T47D (cell line): ENCODE measurements around the gene TGFBR1.
"Not testable (repeated sequence)": the region's sequence is repeated elsewhere in the genome, so short reads cannot be mapped to it uniquely, and the experiment has no call there.

Source experiments
- DNase-seq, 2 experiments: peaks; one replicate each; pipeline versions ENCODE4 v3.0.0 to v3.0.0-alpha.2; 2011 to 2012; ENCODE audit warnings: low read depth in 1 of 2, low spot score in 1 of 2
- JUND ChIP-seq: IDR thresholded peaks from 2 replicates; pipeline ENCODE4 v1.6.1; 2012; ENCODE audit warnings: low read depth
- in situ Hi-C: cut with HindIII; loops from 2 replicates; pipeline ENCODE4 v1.10.0; 2016; ENCODE audit warnings: low sequenced_read_pairs, low pct_unique_long_range_greater_than_20kb

Gene TGFBR1

DNA sequence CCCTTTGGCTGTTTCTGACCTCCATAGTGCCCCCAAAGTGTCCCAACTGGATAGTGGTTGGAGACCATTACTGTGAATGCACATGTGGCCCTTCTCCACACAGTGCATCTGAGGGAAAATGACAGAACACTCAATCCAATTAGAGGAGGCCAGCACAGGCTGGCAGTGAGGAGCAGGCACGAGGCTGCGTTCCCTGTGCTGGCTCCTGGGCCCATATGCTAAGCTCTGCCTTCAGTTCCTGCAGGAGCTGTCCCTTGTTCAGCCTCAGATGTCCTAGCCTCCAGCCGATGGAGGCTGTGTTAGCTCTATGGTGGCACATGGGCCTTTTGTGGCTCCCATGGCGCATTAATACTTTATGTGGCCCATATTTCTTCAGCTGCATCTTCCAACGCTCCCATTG is 81.0 kb downstream of the TGFBR1 start:
- DNase-seq, result no peak
- TF ChIP-seq JUND, result no peak
- in situ Hi-C loops, result no loop called here

GRCh38 chr9:99187311-99187710 is 82.4 kb downstream of the TGFBR1 start:
- in situ Hi-C loops, result no loop called here
- DNase-seq, result no peak
- no peak for TF ChIP-seq JUND

- no peak for DNase-seq
- in situ Hi-C loops, result no loop called here
- no peak for TF ChIP-seq JUND
These were observed 84.3 kb downstream of the TGFBR1 start for GRCh38 chr9:99189186-99189585.

DNA sequence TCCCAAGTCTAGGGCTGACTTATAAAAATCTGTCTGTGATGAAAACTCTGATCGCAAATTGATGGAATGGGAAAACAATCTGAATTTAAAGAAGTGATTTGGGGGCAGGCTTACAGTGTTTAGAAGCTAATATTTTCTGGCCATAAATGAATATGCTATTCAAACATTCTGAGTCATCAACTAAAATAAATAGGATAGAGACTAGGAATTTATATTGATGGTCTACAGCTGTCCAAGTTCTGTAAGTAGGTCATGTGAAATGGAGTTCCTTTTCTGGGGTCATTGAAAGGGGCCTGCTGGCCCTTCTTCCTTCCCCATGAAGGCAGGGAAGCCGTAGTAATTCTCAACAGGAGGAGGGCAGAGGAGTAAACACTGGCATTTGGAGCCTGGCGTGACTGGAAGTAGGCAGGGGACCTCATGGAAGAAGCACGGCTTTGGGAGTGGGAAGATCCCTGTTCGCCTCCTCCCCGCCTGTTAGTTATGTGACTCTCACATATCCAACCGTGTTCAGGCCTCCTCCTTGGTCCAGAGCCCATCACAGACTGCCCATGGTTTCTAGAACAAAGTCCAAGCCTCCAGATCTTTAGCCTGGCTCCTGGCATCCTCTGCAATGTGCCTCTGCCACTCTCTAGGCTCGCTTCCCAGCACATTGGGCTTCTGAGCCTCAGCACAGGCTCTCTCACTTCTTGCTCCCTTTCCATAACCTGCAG is 85.1 kb downstream of the TGFBR1 start:
- no peak for DNase-seq
- TF ChIP-seq JUND, result no peak
- in situ Hi-C loops, result no loop called here

DNA sequence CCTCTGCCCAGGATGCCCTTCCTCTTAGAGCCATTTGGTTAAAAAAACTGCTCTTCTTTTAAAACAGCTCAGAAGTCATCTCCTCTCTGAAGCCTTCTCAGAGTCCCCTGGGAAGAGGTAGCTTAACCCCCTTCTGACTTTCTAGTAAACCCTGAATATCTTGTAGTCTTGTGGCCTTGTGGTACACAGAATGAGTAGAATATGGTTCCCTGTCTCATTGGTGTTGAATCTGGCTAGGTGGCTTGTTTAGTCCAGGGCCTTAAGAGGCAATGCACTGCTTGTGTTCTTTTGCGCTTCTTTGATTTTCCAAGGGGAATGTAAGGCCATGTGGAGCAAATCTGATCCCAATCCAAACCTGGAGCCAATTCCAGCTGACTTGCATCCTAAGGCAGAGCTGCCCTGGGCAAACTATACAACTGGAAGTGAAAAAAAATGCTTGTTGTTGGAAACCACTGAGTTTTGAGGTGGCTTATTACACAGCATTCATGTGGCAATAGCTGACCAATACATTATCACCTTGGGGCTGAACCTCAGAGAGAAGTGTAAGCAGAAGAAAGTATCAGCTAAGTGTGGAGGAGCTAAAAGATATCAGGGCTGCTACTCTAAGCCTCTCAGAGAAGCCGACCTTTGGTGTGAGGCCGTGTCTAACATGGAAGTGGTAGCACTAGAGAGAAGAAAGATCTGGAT is 85.8 kb downstream of the TGFBR1 start:
- in situ Hi-C loops, result no loop called here
- DNase-seq, result no peak
- no peak for TF ChIP-seq JUND

GRCh38 chr9:99192786-99193465 is 88.0 kb downstream of the TGFBR1 start:
- TF ChIP-seq JUND, result no peak
- in situ Hi-C loops, result no loop called here
- no peak for DNase-seq

GRCh38 chr9:99193466-99193821 is 88.5 kb downstream of the TGFBR1 start:
- DNase-seq, result no peak
- TF ChIP-seq JUND, result no peak
- in situ Hi-C loops, result no loop called here

GRCh38 chr9:99196484-99196883 is 91.6 kb downstream of the TGFBR1 start:
- DNase-seq, in situ Hi-C loops: not testable (repeated sequence)

GRCh38 chr9:99197124-99197630 is 92.3 kb downstream of the TGFBR1 start:
- no peak for DNase-seq
- no peak for TF ChIP-seq JUND
- in situ Hi-C loops, result no loop called here

DNA sequence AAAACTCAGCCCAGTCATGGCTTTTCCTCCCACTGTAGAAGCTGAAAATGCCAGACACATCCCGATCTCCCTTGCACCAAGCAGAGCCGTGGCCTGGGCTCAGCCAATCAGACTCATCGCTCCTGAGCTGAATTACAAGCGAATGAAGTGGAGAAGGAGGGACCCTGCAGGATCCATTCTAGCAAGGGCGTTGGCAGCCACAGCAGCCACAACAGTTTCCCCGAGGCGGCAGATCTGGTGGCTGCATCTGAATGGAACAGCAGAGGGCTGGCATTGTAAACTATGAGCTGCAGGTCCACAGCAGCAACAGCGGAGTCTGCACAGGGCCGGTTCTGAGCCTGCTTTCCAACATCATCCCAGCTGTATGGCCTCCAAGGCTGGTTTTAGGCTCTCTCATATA is 93.1 kb downstream of the TGFBR1 start:
- DNase-seq, result peak in 1 of 2 experiments; percentile 2
- TF ChIP-seq JUND, result no peak
- in situ Hi-C loops, result no loop called here

DNA sequence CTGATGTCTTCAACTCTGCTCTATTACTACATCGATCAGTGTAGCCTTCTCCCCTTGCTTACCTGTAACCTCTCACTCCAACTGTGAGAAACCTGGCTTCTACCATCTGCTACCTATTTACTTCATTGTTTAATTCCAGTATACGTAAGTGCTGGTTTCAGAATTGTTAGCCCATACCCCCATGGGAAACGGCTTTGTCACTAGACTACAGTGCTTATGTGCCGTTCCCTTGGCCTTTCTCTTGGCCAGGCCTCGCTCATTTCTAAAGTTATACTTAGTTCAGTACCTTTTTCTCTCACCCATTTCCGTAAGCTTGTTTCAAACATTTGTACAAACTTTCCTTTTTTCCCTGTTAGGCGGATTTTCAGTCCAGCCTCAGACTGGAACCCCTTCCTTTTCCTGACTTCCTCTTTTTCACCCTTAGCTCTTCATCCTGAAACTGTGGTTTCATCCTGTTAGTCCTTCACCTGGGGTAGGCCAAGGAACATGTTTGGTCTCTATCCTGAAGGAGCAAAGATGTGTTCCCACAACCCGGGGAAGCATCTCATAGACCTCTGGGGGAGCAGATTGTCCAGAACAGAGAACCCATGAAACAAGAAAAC is 95.1 kb downstream of the TGFBR1 start:
- DNase-seq, result no peak
- no peak for TF ChIP-seq JUND
- in situ Hi-C loops, result no loop called here

DNA sequence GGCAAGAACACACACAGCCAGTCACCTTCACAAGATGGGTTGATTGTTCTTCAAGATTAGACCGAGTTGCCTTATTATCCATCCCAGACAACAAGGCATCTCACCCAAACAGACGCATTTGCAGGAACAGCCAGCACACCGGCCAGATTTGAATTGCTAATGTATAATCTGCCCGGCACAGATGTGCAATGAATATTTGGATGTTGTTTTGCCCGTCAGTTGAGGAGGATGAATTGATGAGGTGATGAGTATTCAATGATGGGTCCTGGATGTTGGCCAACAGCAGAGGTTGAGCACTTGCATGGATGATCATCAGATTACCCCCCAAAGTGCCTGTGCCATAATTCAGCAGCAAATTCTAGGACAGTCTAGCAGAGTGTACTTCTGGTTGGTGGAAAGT is 96.7 kb downstream of the TGFBR1 start:
- DNase-seq, result no peak
- in situ Hi-C loops, result no loop called here
- no peak for TF ChIP-seq JUND
